ENCODE measurements around the gene SLF2. TPM values are rescaled to one million over a fixed set of nuclear protein-coding genes. Genes with fewer than 3 reads are reported as not detected.

SLF2 gene
- total RNA-seq, 1 experiment from 2014 or later = 14.3 TPM

DNA sequence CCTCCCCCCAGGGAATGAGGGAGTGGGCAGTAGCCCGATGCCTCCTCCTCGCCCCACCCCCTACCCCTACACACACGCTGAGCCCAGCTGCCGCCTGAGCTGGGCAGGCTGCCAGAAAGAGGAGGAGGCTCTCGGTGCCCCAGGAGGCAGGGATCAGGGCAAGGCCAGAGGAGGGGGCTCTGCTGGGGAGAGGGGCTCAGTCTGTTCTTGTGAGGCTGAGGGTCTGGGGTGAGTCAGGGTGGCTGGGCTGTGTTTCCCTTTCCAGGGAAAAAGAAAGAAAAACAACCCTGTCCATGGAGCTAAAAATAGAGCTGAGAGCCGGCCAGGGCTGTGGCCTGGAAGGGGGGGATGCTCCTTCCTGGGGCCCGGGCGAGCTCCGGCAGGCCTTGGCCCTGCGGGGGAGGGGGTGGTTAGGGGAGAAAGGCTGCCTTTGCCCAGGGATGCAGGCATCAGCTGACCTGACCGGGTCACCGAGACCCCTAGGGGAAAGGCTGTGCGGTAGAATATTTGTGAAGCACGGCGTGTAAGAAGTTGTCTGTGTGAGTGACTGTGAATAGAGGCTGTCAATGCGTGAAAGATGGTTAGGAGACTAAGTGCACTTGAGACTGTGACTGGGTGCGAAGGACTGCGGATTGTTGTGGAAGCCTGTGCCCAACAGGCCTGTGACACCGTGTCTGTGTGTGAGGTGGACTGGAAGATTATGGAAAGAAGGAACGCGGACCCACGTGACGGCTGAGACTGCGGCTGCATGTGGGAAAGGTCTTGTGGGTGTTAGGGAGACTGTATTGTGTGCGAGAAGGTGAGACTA lies 85.6 kb downstream of the SLF2 start:
- ChIA-PET CTCF (interaction anchor here (0.6 to 13.4 kb wide), 26 partner anchors 11 to 361 kb away, joined by 3 to 277 read pairs (median 5); partner anchors contain the start of genes MRPL43, PDZD7, SEMA4G and SFXN3), POLR2A (interaction anchor here (1.8 to 3.4 kb wide), 2 partner anchors 10 to 16 kb away, joined by 5 to 14 read pairs; no protein-coding TSS in a partner anchor)
- Mint-ChIP-seq H3K4me3 (peak overlapping the region; percentile 83), H3K9me3 (no peaks in the 10 kb centered on the region), H3K27me3 (ENCODE audit: low read depth) (no peaks in the 10 kb centered on the region), H3K4me1 (peaks cover 32% of the 10 kb centered on the region), H3K27ac (peak overlapping the region; percentile 95), H3K36me3 (peaks cover 14% of the 10 kb centered on the region)
- TF ChIP-seq ZNF317 (CRISPR knock-in tag; IDR thresholded peaks at IDR 0.05; ENCODE audit: borderline replicate concordance, low read depth) (no peak), EMX1 (CRISPR knock-in tag; IDR thresholded peaks at IDR 0.05) (0 out of 2 replicates have a peak, but pooled peaks have one; percentile 45)
- TF ChIP-seq, protein P1, sequence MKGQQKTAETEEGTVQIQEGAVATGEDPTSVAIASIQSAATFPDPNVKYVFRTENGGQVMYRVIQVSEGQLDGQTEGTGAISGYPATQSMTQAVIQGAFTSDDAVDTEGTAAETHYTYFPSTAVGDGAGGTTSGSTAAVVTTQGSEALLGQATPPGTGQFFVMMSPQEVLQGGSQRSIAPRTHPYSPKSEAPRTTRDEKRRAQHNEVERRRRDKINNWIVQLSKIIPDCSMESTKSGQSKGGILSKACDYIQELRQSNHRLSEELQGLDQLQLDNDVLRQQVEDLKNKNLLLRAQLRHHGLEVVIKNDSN (CRISPR knock-in tag; IDR thresholded peaks at IDR 0.05) = peak; percentile 4; the same call in 1 of the 2 replicates
- TF ChIP-seq, protein P2, sequence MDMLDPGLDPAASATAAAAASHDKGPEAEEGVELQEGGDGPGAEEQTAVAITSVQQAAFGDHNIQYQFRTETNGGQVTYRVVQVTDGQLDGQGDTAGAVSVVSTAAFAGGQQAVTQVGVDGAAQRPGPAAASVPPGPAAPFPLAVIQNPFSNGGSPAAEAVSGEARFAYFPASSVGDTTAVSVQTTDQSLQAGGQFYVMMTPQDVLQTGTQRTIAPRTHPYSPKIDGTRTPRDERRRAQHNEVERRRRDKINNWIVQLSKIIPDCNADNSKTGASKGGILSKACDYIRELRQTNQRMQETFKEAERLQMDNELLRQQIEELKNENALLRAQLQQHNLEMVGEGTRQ (CRISPR knock-in tag; IDR thresholded peaks at IDR 0.05) = peak; percentile 63
- TF ChIP-seq, protein P3, sequence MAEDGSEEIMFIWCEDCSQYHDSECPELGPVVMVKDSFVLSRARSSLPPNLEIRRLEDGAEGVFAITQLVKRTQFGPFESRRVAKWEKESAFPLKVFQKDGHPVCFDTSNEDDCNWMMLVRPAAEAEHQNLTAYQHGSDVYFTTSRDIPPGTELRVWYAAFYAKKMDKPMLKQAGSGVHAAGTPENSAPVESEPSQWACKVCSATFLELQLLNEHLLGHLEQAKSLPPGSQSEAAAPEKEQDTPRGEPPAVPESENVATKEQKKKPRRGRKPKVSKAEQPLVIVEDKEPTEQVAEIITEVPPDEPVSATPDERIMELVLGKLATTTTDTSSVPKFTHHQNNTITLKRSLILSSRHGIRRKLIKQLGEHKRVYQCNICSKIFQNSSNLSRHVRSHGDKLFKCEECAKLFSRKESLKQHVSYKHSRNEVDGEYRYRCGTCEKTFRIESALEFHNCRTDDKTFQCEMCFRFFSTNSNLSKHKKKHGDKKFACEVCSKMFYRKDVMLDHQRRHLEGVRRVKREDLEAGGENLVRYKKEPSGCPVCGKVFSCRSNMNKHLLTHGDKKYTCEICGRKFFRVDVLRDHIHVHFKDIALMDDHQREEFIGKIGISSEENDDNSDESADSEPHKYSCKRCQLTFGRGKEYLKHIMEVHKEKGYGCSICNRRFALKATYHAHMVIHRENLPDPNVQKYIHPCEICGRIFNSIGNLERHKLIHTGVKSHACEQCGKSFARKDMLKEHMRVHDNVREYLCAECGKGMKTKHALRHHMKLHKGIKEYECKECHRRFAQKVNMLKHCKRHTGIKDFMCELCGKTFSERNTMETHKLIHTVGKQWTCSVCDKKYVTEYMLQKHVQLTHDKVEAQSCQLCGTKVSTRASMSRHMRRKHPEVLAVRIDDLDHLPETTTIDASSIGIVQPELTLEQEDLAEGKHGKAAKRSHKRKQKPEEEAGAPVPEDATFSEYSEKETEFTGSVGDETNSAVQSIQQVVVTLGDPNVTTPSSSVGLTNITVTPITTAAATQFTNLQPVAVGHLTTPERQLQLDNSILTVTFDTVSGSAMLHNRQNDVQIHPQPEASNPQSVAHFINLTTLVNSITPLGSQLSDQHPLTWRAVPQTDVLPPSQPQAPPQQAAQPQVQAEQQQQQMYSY (CRISPR knock-in tag; IDR thresholded peaks at IDR 0.05) = 0 out of 2 replicates have a peak, but pooled peaks have one; percentile 24
- TF ChIP-seq, protein P4, sequence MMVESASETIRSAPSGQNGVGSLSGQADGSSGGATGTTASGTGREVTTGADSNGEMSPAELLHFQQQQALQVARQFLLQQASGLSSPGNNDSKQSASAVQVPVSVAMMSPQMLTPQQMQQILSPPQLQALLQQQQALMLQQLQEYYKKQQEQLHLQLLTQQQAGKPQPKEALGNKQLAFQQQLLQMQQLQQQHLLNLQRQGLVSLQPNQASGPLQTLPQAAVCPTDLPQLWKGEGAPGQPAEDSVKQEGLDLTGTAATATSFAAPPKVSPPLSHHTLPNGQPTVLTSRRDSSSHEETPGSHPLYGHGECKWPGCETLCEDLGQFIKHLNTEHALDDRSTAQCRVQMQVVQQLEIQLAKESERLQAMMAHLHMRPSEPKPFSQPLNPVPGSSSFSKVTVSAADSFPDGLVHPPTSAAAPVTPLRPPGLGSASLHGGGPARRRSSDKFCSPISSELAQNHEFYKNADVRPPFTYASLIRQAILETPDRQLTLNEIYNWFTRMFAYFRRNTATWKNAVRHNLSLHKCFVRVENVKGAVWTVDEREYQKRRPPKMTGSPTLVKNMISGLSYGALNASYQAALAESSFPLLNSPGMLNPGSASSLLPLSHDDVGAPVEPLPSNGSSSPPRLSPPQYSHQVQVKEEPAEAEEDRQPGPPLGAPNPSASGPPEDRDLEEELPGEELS (CRISPR knock-in tag; IDR thresholded peaks at IDR 0.05) = 0 out of 2 replicates have a peak, but pooled peaks have one; percentile 29
- TF ChIP-seq, protein P5, sequence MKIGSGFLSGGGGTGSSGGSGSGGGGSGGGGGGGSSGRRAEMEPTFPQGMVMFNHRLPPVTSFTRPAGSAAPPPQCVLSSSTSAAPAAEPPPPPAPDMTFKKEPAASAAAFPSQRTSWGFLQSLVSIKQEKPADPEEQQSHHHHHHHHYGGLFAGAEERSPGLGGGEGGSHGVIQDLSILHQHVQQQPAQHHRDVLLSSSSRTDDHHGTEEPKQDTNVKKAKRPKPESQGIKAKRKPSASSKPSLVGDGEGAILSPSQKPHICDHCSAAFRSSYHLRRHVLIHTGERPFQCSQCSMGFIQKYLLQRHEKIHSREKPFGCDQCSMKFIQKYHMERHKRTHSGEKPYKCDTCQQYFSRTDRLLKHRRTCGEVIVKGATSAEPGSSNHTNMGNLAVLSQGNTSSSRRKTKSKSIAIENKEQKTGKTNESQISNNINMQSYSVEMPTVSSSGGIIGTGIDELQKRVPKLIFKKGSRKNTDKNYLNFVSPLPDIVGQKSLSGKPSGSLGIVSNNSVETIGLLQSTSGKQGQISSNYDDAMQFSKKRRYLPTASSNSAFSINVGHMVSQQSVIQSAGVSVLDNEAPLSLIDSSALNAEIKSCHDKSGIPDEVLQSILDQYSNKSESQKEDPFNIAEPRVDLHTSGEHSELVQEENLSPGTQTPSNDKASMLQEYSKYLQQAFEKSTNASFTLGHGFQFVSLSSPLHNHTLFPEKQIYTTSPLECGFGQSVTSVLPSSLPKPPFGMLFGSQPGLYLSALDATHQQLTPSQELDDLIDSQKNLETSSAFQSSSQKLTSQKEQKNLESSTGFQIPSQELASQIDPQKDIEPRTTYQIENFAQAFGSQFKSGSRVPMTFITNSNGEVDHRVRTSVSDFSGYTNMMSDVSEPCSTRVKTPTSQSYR (CRISPR knock-in tag; IDR thresholded peaks at IDR 0.05) = 0 out of 2 replicates have a peak, but pooled peaks have one; percentile 15
- TF ChIP-seq, protein P6, sequence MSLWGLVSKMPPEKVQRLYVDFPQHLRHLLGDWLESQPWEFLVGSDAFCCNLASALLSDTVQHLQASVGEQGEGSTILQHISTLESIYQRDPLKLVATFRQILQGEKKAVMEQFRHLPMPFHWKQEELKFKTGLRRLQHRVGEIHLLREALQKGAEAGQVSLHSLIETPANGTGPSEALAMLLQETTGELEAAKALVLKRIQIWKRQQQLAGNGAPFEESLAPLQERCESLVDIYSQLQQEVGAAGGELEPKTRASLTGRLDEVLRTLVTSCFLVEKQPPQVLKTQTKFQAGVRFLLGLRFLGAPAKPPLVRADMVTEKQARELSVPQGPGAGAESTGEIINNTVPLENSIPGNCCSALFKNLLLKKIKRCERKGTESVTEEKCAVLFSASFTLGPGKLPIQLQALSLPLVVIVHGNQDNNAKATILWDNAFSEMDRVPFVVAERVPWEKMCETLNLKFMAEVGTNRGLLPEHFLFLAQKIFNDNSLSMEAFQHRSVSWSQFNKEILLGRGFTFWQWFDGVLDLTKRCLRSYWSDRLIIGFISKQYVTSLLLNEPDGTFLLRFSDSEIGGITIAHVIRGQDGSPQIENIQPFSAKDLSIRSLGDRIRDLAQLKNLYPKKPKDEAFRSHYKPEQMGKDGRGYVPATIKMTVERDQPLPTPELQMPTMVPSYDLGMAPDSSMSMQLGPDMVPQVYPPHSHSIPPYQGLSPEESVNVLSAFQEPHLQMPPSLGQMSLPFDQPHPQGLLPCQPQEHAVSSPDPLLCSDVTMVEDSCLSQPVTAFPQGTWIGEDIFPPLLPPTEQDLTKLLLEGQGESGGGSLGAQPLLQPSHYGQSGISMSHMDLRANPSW (CRISPR knock-in tag; conservative IDR thresholded peaks at IDR 0.05; ENCODE audit: low read depth) = no peak
- peak; percentile 17 for ATAC-seq
- DNase-seq (ENCODE audit: low spot score) = peak; percentile 66

Measured in WTC11 (cell line).